DMS 273 (cell line): Measurements from ENCODE around the gene ARL2.
"Not testable (repeated sequence)": the region's sequence is repeated elsewhere in the genome, so short reads cannot be mapped to it uniquely, and the experiment has no call there.

Experiments used
- DNase-seq: peaks from one replicate; lab custom pipeline; 2025; ENCODE audit not compliant: unreplicated experiment; lab: John Stamatoyannopoulos, UW

The ARL2 gene

DNA sequence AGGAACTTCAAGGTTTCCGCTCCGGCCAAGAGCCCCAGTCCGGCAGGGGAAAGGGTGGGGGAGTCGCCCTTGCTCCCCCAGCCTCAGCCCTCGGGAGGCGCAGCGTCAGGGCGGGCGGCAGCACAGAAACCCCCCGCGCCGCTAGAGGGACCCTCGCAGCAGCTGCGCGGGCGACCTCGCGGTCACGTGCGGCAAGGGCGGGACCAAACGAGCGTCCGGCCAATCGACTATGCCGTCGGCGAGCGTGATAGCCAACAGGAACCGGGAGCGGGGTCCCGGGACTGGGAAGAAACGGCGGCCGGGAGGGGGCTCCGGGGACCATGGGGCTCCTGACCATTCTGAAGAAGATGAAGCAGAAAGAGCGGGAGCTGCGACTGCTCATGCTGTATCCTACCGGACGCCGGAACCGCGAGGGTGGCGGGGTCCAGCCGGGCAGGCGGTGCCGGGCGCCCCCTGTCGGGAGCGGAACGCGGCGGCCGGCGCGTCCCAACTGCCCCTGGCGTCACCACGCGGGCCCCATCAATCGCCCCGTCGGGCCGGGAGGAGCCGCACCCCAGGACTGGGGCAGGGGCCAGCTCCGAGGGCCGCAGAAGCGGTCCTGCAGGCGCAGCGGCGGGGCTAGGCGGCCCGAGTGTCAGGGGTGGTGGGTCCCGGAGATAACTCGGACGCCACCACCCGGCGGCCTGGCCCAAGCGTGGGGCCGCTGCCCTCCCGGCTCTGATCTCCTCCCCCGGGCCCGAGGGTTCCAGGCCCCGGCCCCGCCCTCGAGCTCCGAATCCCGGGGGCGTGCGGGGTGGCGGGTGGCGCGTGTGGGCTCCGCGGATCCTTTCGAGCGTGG, at the start of gene ARL2:
Gene ARL2 (plus strand): TSS at position 273 of the 838 bp plus-strand sequence. CDS start 48 bp downstream, at position 321.
- DNase-seq = peak; percentile 93

DNA sequence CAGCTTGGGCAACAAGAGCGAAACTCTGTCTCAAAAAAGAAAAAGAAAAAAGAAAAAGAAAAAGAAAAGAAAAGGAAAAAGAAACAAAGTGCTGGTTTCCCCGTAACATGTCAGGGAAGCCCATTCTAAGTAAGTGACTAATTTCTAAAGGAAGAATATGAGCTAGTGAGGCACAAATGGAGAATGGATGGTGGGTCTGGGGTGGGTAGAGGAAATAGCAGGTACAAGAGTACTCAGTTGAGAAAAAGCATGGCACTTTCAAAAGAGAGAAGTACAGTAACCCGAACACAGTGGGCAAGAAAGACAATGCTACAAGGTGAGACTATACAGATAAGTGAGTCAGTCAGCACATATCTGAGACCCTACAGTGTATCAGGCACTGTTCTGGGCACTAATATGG, 46.6 kb upstream of the ARL2 start:
- no peak for DNase-seq

GRCh38 chr11:64969209-64969608, 44.8 kb upstream of the ARL2 start:
- DNase-seq = peak; percentile 69

GRCh38 chr11:64970731-64971151, 43.2 kb upstream of the ARL2 start:
- no peak for DNase-seq

GRCh38 chr11:64971421-64972233, 42.3 kb upstream of the ARL2 start, which contains the start of gene MAJIN:
Gene MAJIN (minus strand): TSS chr11:64972108. CDS start chr11:64959405, 12,703 bp downstream.
- no peak for DNase-seq

DNA sequence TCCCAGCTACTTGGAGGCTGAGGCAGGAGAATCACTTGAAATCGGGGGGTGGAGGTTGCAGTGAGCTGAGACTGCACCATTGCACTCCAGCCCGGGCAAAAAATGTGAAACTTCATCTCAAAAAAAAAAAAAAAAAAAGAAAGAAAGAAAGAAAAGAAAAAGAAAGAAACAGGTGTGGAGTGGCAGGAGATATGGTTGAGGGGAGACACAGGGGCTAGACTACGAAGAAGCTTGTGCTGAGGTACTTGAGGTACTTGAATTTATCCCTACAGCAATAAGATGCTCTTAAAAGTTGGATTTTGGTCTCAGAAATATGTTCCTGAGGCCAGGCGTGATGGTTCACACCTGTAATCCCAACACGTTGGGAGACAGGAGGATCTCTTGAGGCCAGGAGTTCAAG, 39.8 kb upstream of the ARL2 start:
- no peak for DNase-seq

- DNase-seq = no peak
Measured at GRCh38 chr11:64976651-64977050, 37.3 kb upstream of the ARL2 start.

- not testable (repeated sequence) for DNase-seq
Measured at GRCh38 chr11:64983339-64983738, 30.6 kb upstream of the ARL2 start.

DNA sequence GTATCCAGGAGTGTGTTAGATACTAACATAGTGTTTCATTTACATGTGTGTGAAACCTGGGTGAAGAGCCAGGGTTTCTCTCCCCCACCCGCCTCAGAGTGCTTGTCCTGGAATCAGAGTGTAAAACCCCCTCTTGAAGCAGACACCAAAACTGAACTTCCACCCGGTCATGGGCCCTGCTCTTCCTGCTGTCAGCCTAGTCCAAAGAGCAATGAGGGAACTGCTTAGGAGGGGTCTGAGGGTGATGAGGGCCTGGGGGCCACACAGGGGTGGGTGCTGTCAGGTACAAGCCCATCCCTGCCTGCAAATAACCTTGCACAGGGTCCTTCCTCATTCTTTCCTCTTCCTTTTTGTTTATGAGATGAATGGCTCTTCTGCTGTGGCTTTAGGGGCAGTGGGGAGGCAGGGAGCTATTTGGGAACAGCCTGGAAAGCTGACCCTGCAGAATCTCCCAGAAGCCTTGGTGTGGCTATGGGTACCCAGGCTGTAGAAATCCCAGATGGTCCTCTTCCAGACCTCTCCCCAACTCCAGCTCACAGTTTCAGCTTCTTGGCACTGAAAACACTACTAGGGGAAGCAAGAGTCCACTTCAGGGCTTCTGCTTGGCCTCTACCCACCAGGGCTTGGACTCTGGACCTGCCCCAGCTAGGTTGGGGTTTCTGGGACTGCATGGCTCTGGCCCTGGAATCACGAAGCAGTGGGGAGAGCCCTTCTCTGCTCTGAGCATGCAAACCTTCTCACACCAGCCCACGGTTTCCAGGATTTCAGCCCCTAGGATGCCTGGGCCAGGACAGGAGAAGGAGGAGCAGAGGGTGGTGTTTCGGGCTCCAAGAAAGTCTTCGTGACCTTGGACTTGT, 25.7 kb upstream of the ARL2 start:
- no peak for DNase-seq

DNA sequence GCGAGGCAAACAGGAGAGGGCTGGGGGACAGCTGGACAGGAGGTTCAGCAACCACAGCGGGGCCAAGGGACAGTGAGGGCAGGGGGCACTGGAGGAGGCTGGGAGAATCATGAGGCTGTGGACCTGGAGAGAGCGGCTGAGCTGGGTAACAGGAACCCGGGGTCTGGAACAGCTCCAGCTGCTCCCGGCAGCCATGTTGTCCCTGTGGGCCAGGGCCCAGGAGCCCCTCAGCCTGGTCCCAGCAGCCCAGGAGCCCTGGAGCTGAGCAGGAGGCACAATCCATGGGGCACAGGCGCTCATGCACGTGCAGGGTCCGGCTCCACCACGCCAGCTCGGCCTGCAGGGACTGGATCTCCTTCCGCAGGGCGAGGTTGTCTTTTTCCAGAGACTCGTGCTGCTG, 24.5 kb upstream of the ARL2 start:
- DNase-seq = no peak

DNA sequence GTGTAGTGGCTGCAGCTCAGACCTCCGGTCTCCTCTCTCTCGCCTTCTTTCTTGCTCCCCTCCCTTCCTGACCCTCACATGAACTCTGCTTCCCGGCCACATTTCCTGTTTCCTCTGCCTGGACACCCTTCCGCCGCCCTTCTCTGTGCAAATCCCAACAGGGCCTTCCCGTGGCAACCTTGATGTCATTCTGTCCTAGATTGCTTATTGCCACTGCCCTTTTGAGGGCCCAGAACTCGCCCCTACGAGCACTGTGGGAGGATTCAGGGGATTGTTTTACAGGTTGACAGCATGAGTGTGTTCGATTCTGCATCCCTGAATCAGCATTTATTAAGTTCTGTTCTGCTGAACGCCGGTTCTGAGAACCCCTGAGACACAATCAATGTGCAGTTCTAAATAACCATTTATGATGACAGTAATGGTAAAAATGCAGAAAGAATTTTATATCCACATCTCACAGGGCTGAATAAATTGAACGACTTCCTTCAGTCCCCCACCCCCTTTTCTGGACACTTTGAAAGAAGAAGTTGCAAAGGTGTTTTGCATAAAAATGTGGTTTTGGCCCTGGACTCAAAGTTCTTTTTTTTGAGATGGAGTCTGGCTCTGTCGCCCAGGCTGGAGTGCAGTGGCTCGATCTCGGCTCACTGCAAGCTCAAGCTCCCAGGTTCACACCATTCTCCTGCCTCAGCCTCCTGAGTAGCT, 23.6 kb upstream of the ARL2 start:
- no peak for DNase-seq

DNA sequence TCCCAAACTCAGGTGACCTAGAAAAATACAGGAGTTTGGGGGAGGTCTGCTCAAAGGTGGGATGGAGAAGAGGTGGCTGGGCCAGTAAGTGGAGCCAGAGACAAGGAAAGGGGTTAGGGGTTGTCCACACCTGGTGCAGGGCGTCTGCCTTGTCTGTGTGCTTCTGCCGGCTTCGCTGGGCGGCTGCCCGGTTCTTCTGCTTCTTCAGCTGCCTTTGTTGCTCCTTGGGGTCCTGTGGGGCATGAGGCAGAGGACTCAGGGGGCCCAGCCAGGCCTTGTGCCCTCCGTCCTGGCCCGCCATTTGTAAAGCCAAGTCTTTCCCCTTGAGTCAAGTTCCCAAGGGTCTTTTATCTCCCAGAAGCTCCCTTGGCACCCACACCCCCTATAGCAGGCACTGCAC, 19.6 kb upstream of the ARL2 start:
- no peak for DNase-seq

- no peak for DNase-seq
Measured at GRCh38 chr11:64996327-64996709, 17.6 kb upstream of the ARL2 start.

- DNase-seq = peak; percentile 82
Measured at GRCh38 chr11:64996710-64997380, 17.1 kb upstream of the ARL2 start, which contains the start of gene BATF2. Gene BATF2 (minus strand): TSS chr11:64996971. CDS start chr11:64996914, 57 bp downstream.

DNA sequence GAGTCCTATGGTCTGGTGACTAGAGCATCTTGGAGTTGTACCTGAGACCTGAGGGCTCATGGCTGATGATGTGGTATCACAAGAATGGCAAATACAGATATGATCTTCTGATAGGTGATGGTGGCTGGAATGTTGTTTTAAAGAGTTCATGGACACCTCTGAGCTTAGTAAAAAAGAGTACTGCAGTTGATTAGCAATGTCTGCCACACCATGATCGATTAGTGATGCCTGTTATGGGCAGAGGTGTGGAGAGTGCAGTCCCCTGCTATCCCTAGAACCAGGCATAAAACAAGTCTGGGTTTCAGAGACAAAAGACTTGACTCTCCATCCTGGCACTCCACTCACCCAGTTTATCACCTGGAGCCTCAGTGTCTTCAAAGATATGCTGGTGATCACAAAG, 15.8 kb upstream of the ARL2 start:
- no peak for DNase-seq

- DNase-seq = no peak
Measured at GRCh38 chr11:64998690-64999431, 15.1 kb upstream of the ARL2 start.

GRCh38 chr11:64999478-64999877, 14.5 kb upstream of the ARL2 start:
- DNase-seq = no peak

DNA sequence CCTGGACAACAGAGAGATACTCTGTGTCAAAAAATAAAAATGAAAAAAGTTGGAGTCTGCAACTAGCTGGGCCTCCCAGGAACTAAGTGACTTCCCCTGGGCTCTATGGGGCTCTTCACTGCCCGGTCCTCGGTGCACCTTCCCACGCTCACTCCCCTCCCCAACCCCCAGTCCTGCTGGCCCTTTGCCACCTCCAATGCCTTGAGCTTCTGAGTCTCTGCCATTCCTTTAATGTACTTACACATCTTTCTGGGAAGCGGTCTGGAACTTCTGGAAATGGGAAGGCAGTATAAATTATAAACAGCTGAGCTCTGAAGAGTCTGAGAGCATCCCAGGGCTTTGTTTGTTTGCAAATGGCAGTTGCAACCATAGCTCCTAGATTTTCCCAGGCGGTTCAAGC, 11.3 kb upstream of the ARL2 start:
- DNase-seq = no peak

GRCh38 chr11:65003282-65003681, 10.7 kb upstream of the ARL2 start:
- DNase-seq = no peak
